ENCODE data around the gene SEMG1. TPM values are rescaled to one million over a fixed set of nuclear protein-coding genes. Genes with fewer than 3 reads are reported as not detected.

SEMG1 gene
- total and polyA plus RNA-seq, 2 of the 8 experiments (the other 6 are each of a cell fraction or from before 2014, with no cell fraction given) = 3.0 to 5.8 TPM

DNA sequence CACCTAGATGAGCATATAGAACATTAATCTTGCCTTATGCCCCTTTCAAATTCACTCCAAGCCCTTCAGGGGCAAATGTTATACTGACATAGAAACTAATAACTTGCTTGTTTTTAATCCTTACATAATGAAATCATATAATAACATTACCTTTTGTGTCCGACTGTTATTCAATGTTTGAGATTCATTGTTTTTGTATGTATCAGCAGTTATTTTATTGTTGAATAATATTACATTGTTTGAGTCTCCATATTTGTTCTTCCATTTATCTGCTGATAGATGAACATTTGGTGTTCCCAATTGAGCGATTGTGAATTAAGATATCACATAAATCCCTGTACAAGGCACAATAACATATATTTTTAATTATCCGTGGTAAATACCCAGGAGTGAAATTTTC, 6.0 kb downstream of the SEMG1 start:
- no peak overlapping the region for H3K27ac ChIP-seq (ENCODE audit: low read depth, low read length)
- FAIRE-seq = no peak
- no peak overlapping the region for H3K4me2 ChIP-seq (ENCODE audit: insufficient read depth in 1 of 2, low read depth in 2 of 2, low read length in 2 of 2)
- DNase-seq (ENCODE audit: low read depth in 1 of 2, low spot score in 2 of 2) = no peak
- H3K79me1 ChIP-seq (ENCODE audit: low read depth, low read length) = no peaks in the 10 kb centered on the region
- peaks cover 3 to 13% (median 8%) of the 10 kb centered on the region in 4 experiments; a peak in 6 of 7 replicates for H3K4me1 ChIP-seq (replicated peaks in 1 of 4; ENCODE audit: control insufficient read depth in 3 of 4, insufficient read depth in 4 of 4, low read length in 3 of 4)
- H3K9ac ChIP-seq (replicated peaks in 1 of 4; ENCODE audit: extremely low read depth in 1 of 4, low read depth in 3 of 4, low read length in 3 of 4) = no peak overlapping the region
- H2AK5ac ChIP-seq (ENCODE audit: low read depth, low read length) = no peak overlapping the region
- no peak overlapping the region for H3K4me3 ChIP-seq (ENCODE audit: extremely low read depth in 1 of 4, insufficient read depth in 2 of 4, low read depth in 3 of 4, low read length in 4 of 4)
- H2BK12ac ChIP-seq (ENCODE audit: low read depth, low read length) = no peak overlapping the region
- no peak overlapping the region for H2BK15ac ChIP-seq (ENCODE audit: low read length)
- H4K5ac ChIP-seq (ENCODE audit: insufficient read length, low read depth, low read length) = no peak overlapping the region
- ChIA-PET POLR2A (ENCODE audit: partially characterized antibody) (no interaction called here), CTCF (ENCODE audit: partially characterized antibody) (no interaction called here)
- no peak overlapping the region for H2BK120ac ChIP-seq (replicated peaks; ENCODE audit: low read depth, low read length)
- no peak overlapping the region for H3K56ac ChIP-seq (replicated peaks; ENCODE audit: insufficient read length, low read depth, low read length)
- H3K79me2 ChIP-seq (ENCODE audit: control insufficient read depth in 1 of 2, insufficient read depth in 2 of 2, low read length in 2 of 2) = no peaks in the 10 kb centered on the region
- no peaks in the 10 kb centered on the region for H4K20me1 ChIP-seq (replicated peaks in 1 of 2; ENCODE audit: control insufficient read depth in 1 of 2, insufficient read depth in 2 of 2, low read length in 2 of 2)
- no peak overlapping the region for H2AFZ ChIP-seq (ENCODE audit: low read length)
- no peaks in the 10 kb centered on the region for H3K23me2 ChIP-seq (ENCODE audit: low read depth, low read length)
- peaks cover 0 to 1% (median 0%) of the 10 kb centered on the region in 4 experiments; a peak in 2 of 7 replicates for H3K27me3 ChIP-seq (replicated peaks in 1 of 4; ENCODE audit: control insufficient read depth in 3 of 4, extremely low read depth in 1 of 4, insufficient read depth in 3 of 4, low read length in 3 of 4)
- no peak overlapping the region for H3K18ac ChIP-seq (ENCODE audit: extremely low read depth, low read length)
- WGBS, 2 experiments (ENCODE audit: extremely low coverage in 1 of 2, insufficient coverage in 1 of 2, insufficient read length in 1 of 2, insufficient replicate concordance in 2 of 2, low coverage in 1 of 2, low lambda C conversion rate in 2 of 2, missing lambda C conversion rate in 1 of 2) = 87% methylated on average over 3 of the region's 3 CpGs; no CpG with 5 or more reads in 1 of the 2 experiments
- no peak overlapping the region for H3K14ac ChIP-seq (ENCODE audit: insufficient read length)
- no peak overlapping the region for H3K4ac ChIP-seq (replicated peaks; ENCODE audit: insufficient read length, low read depth, low read length)
- no peak overlapping the region for H2BK5ac ChIP-seq (ENCODE audit: low read depth, low read length)
- no peak overlapping the region for H4K8ac ChIP-seq (ENCODE audit: extremely low read depth, insufficient read depth, low read length)
- H3K23ac ChIP-seq (ENCODE audit: insufficient read length) = no peak overlapping the region
- no peak overlapping the region for H4K91ac ChIP-seq (replicated peaks; ENCODE audit: insufficient read length, low read length)
- no peak overlapping the region for H2BK20ac ChIP-seq (ENCODE audit: low read length)
- no peaks in the 10 kb centered on the region for H3K36me3 ChIP-seq (ENCODE audit: control insufficient read depth in 2 of 4, insufficient read depth in 4 of 4, low read length in 3 of 4)
- H3K9me3 ChIP-seq (ENCODE audit: insufficient read depth in 2 of 2, low read depth in 1 of 2, low read length in 1 of 2) = peaks cover 0 to 4% of the 10 kb centered on the region in 2 experiments; a peak in 2 of 4 replicates
- TF ChIP-seq EP300 (IDR thresholded peaks at IDR 0.05; ENCODE audit: borderline replicate concordance in 1 of 2, low read depth in 2 of 2, low read length in 2 of 2) (no peak), SP1 (IDR thresholded peaks at IDR 0.05; ENCODE audit: low read depth, low read length) (no peak), KDM4A (IDR thresholded peaks at IDR 0.05; ENCODE audit: low read depth, low read length, severe bottlenecking) (no peak), NRF1 (IDR thresholded peaks at IDR 0.05; ENCODE audit: low read depth, low read length) (no peak), POLR2AphosphoS5 (IDR thresholded peaks at IDR 0.05; ENCODE audit: low read depth, low read length) (no peak), GTF2F1 (IDR thresholded peaks at IDR 0.05; ENCODE audit: borderline replicate concordance, low read depth, low read length) (no peak), EZH2 (IDR thresholded peaks at IDR 0.05; ENCODE audit: low read depth, low read length, severe bottlenecking) (no peak), CHD2 (IDR thresholded peaks at IDR 0.05; ENCODE audit: low read length) (no peak), RNF2 (IDR thresholded peaks at IDR 0.05; ENCODE audit: borderline replicate concordance, low read depth, low read length, missing control alignments, poor library complexity, severe bottlenecking) (no peak), RAD21 (IDR thresholded peaks at IDR 0.05 in 1 of 2, conservative IDR thresholded peaks at IDR 0.05 in 1 of 2; ENCODE audit: low read depth in 2 of 2, low read length in 2 of 2) (no peak), ASH2L (IDR thresholded peaks at IDR 0.05; ENCODE audit: low read length) (no peak)
- TF ChIP-seq, protein P1, sequence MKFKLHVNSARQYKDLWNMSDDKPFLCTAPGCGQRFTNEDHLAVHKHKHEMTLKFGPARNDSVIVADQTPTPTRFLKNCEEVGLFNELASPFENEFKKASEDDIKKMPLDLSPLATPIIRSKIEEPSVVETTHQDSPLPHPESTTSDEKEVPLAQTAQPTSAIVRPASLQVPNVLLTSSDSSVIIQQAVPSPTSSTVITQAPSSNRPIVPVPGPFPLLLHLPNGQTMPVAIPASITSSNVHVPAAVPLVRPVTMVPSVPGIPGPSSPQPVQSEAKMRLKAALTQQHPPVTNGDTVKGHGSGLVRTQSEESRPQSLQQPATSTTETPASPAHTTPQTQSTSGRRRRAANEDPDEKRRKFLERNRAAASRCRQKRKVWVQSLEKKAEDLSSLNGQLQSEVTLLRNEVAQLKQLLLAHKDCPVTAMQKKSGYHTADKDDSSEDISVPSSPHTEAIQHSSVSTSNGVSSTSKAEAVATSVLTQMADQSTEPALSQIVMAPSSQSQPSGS (IDR thresholded peaks at IDR 0.05; ENCODE audit: low read length) = no peak

All from H1 (cell line).